GM21360 (cell line): ENCODE results near the gene C1orf87.

Experiments used
- ATAC-seq: cut with Tn5 transposase; IDR thresholded peaks from one replicate; pipeline ENCODE4 v1.9.1; 2021; ENCODE audit warnings: mild to moderate bottlenecking, moderate library complexity; ENCODE audit not compliant: unreplicated experiment

The C1orf87 gene, protein sequence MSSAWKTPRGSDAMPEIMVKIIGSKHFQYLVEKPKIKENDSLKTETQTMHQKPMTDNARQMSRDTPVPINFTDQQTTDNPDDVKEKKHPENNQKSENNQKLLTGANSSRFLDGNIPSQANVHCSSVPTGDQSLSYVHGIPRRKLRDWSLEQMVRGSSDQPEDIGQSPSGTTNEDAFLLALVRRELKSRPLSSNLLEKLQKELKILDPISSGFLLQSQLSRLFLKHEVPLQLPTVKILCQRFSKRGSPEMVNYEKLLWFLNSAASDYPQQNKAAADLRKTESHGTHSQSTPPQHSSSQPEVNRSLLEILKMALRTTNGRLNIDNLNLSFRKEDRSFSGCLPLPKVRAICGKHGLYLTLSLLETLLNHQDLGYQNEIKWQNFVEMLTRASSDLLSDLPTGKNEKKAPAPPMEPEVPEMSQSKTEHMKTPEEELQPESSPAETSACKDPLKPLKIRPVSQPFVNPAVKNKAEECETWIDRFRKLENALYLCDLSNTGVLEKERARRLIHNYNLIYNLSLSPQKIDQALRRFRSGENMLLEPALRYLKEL

DNA sequence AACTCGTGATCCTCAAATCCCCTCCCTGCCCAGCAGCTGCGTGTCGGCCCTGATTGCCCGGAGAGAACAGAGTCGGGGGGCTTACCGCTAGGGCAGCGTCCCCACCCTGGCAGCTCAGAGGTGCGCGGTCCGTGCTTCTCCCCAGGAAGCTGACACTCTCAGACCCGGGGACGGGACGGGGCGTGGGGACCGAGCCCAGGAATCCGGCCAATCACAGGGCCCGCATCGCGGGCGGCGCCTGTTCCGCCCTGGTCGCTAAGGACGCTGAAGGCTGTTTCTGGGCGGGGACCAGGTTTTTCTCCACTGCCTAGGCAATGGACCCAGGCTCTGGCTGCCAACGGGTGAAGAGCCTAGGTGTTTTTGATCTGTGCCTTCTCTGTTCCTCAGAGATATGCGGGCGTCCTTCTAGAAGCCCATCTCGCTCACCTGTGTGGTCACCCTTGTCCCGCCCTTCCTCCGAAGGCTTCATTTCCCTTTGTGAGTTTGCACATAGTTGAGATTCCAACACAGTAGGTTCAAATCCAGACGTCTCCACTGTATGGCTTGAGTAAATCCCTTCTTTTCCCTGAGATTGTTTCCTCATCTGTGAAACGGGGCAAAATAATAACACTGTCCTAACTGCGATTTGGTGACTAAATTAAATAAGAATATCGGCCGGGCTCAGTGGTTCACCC is at the start of gene C1orf87:
TSS of gene C1orf87 (minus strand) at position 166 of the 674 bp plus-strand sequence. CDS start 1,127 bp downstream, outside the sequence.
- no peak for ATAC-seq

DNA sequence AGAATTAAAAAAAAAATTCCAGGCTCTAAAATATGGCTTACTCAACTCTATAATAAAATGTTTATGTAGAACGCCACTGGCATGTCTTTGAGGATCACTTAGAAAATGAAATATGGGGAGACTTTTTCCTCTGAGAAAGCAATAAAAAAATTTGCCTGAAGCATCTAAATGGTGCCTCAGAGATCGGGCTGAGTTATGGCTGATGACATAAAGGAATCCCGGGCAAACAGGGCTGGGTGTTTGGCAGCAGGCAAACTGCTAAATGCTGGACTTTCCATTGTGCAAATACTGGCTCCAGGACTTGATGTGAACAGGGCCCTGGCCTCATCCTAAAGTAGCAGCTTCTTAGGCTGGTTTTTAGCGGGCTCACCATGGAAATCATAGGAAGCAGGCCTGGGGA is 44.5 kb upstream of the C1orf87 start:
- ATAC-seq, result no peak

DNA sequence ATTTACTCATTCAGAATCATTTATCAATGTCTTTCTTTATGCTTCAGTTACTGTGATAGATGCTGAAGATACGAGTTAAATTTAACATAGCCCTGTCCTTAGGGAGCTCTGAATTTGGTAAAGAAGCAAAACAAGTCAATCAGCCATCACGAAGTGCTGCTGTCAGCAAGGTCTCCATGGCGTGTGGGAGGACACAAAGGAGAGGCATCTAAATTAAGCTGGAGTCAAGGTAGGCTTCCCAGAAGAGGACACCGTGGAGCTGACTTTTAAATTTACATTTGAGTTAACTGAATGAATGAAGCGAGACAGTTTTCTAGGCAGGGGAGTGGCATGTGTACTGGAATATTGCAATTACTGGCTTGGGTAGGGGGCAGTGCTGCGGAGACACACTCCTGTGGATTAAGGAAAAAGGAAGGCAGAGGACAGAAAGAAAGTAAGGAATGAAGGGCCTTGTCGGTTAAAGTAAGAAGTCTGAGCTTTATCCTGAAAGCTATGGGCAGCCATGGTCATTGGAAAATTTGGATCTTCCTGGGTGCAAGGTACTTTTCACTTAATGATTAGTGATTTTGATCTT is 41.3 kb upstream of the C1orf87 start:
- no peak for ATAC-seq

DNA sequence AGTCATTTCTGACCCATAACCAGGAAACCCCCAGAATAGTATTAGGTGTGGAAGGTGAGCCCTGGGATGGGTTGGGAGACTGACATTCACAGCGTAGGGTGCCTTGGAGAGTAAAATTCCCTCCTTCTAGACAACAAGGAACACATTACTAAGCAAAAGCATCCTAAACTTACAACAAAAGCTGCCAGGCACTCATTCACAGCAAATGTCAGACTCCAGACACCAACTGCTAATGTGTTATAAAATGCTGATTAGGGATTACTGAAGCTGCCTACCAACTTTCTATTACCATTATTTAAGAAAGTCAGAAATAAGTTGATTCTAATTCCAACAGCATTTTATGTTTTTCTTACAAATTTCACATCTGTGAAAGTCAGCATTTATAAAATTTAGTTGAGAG is 40.0 kb upstream of the C1orf87 start:
- ATAC-seq, result no peak

DNA sequence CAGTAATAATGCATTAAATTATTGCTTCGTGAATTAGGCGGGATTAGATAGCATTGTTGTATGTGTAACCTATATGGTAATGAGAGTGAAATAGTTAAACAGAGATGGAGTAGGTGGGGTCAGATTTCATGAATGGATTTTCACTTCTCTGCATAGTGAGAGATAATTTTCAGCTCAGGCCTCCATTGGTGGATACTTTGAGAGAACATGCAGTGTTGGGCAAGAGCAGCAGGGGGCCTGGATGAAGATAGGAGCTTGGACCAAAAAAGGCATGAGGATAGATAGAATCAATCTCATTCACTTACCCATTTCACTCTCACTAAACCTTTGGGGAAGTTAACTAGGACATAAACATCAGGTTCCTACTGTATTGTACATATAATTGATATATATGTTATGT is 39.5 kb upstream of the C1orf87 start:
- ATAC-seq, result no peak

DNA sequence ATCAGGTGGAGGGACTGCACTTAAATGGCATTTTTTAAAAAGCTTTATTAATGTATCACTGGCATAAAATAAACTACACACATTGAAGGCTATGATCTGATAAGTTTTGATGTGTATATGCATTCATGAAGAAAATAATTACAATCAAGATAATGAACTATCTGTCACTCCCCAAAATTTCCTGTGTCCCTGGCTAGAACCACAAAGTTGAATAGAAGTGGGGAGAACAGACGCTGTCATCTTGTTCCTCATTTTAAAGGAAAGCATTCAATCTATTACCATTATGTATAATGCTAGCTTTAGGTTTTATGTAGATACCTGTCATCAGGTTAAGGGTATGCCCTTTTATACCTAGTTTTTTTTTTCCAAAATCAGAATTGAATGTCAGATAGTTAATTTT is 38.1 kb upstream of the C1orf87 start:
- ATAC-seq, result no peak

DNA sequence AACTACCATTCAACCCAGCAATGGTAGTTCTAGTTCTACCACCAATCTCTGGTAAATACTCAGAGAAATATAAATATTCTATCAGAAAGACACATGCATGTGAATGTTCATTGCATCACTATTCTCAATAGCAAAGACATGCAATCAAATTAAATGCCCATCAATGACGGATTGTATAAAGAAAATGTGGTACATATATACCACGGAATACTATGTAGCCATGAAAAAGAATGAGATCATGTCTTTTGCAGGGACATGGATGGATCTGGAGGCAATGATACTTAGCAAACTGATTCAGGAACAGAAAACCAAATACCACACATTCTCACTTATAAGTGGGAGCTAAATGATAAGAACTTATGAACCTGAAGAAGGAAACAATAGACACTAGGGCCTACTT is 37.5 kb upstream of the C1orf87 start:
- ATAC-seq, result no peak

DNA sequence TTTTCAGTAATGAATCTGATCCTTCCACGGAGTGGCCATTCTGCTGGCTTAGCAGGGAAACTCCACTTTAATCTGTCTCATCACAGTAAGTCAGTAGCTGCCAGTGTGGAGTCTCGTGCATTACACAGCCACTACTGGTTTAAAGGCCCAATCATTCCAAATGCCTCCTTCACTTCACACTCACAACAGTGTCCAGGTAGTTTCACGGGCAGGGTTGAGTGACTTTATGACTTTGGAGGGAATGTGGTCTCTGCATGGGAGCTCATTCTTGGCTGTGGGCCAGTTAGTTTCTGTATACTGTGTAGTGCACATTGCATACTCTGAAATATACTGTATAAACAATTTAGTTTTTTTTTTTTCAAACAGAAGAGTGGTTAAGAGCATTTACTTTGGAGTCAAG is 34.6 kb upstream of the C1orf87 start:
- ATAC-seq, result no peak

DNA sequence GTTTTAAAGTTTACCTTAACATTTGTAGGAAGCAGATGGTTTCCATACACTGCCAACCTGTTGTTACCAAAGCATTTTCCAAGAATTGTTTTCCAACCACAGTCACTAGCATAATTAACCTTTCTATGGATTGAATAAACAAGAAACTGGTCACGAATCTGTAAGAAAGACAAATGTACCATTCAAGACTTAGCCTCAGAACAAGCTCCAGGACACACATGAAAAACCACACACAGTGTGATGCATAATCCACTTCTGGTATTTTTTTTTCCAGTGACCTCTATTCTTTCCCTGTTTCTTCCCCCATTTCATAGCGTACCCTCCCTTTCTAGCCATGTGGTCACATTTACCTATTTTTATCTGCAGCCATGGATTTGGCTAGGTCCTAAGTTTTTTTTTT is 29.6 kb upstream of the C1orf87 start:
- no peak for ATAC-seq

DNA sequence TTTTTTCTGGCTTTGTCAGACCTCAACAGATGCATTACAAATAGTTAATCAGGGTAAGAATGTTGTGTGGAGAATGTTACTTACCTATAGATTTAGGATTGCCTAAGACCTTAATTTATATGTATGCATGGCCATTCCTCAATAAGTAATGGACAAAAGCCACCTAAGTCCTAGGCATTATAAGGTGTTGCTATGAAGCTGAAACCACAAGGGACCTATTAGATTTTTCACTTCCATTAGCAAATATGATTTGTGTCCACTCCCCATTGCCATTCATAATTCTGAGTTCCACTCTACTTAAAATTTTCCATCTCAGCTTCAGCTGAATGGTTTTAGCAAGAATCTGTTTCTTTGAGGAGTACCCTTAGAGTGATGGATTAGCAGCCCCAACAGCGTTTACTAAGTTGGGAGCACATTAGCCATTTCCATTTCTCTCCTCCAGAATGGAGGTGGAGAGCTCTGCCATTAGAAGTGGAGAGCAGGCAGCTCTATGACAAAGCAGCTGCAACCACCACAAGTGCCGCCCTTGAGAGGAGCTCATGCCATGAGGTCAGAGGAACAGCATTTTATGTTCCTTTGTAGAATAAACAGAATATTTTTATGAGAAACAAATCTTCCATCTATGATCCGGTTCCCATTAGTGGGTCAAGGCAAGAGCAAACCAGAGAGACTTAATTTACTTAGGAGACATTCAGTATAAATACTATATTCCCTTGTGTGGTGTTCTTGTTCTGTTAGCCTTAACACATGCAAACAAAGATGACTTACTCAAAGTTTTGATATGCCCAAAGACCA is 28.9 kb upstream of the C1orf87 start:
- ATAC-seq, result no peak

DNA sequence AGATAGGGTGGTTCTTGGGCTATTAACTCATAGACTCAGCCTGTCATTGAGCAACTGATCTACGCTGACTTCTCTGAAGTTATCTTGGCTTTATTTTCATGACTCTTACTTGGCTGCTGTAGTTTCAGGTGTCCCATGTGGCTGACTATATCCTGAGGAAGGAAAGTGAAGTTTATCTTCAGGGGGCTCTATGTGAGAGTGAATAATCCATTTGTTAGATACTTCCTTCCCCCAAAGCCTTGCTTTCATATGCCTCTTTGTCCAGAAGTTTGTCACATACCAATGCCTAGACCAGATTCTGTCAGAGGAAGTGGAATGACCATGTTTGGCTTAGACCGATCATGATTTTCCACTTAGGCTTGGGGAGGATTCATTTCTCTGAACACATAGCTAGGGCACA is 27.9 kb upstream of the C1orf87 start:
- ATAC-seq, result no peak

DNA sequence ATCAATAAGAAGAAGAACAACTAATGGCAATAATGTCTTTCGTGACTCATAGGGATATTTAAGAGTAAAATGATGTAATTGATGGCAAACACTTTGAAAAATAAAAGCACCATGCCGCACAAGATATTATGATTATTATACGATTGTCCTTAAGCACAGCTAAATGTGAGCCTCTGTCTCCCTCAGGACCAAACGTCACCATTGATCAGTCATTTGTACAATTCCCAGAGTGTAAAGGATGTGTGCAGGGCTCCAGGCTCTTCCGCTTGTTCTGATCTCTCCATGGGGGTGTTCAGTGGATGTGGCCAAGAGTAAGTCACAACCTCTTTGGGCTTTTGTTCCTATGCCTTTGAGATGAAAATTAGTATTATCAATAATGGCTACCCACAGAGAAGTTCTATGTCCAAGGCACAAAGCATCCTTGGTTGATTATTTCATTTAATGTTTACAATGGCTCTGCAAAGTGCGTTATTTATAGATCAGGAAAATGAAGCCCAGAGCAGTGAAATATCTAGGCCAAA is 17.7 kb upstream of the C1orf87 start:
- ATAC-seq, result no peak

DNA sequence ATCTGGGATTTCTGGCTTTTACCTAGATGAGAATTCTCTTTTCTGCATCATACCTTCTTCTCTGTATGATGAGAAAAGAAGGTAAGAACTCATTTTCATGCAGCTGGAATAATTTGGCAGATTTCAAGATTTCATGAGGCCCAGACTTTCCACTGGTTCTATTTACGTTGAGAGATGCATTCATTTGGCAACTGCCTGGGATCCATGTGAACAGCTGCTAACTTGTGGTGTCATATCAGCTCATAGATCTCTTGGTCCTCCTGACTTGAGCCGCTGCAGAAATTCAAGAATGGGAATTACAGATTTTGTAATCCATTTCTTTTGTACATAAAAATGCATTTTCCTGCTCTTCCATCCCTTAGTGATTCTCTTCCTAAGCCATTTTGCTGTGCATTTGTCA is 17.1 kb upstream of the C1orf87 start:
- ATAC-seq, result no peak

DNA sequence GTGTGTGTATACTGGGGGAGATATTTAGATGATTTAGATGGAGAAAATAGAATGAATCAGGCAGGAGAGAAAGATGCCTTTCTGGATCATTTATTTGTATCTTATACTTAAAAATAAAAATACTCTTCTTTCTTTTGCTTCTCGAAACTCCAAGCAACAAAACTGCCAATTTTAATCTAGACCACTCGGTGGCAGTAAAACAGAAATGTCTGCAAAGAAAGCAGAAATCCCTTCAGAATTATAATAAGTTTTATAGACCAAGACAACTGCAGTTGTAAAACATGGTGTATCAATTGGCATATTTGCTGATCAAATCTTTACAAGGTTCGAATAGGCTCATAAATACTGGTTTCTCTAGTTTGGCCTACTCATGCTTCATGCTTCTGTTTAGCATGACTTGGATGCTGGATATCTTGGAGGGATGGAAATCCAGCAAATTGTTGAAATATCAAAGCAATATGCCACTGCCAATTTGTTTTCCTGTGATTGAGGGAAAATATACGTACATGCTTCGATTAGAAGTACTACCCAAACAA is 15.1 kb upstream of the C1orf87 start:
- ATAC-seq, result no peak

DNA sequence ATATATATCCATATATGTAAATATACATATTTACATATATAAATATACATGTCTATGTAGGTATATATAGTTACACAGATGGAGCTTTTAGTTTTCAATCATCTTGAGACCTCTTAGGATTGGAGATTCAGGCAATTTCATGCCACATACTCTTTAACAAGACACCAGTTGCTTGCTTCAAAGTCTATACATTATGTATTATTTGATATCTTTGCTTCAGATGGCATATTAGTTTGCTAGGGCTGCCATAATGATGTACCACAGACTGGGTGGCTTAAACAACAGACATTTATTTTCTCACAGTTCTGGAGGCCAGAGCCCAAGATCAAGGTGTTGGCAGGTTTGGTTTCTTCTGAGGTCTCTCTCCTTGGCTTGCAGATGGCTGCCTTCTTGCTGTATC is 14.1 kb upstream of the C1orf87 start:
- no peak for ATAC-seq

DNA sequence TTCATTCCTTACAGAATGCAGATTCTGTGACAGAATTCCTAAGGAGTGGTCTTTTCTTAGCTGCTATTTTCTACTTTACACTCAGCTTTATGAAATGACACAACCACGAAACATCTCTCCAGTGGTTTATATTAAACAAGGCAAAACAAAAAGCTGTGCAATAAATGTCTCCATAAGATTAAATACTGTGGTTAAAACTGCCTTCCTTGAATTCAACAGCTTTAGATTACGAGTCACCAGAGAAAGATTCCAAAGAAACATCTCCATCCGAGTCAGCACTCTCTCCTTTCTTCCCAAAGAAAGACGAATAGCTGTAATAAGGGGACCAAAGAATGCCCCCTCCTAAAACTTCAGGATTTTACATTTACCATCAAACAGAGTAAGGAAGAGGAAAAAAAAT is 4.6 kb upstream of the C1orf87 start:
- no peak for ATAC-seq

DNA sequence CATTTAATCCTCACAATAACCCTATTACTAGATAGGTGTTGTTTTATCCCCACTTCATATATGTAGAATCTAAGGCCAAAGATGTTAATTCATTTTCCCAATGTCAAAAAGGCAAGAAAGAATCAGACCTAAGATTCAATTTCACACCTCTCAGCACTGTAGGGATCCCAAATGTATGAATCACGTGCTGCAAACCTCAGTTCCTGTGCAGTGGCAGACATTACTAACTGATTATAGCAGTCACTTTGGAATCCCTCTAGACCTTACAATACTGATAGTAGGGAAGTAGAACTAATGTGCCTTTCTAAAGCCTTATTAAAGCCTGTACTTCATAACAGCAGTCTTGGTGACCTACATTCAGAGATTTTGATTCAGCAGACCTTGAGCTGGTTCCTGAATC is 2.3 kb downstream of the C1orf87 start:
- no peak for ATAC-seq

DNA sequence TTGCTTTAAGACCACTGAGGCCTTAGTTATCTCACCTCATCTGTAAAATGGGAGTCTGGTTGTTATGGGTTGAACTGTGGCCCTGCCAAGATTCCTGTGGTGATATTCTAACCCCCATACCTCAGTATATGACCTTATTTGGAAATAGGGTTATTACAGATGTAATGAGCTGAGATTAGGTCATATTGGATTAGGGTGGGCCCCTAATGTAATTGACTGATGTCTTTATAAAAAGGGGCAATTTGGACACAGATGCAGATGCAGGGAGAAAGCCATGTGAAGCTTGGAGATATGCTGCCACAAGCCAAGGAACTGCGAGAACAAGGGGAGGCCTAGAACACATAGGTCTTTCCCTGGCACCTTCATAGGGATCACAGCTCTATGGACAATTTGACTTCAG is 3.9 kb downstream of the C1orf87 start:
- ATAC-seq, result no peak

DNA sequence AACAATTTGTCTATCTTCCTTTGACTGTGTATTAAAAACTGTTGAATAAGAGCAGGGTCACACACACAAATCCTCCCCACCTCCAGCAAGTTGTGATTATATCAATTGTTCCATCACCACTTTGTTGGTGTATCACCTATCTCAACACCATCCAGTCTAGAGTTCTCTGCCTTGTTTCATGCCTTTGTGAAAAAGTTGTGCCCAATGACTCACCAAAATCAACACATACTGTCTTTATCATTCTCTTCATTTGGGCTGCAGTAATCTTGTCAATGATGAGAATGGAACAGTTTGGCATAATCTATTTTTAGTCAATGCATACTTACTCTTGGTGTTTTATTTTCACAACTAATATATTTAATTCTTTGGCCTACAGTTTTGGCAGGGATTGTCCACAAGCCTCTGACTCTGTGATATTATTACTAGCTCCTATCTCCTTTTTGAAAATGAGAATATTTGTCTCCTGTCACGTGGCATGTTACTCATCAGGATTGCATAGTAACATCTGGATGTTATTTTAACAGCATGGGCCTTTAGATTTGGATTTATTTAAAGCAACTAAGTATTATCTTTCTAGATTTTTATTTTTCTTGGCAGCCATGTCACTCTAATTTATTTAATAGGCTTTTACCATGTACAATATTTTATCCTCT is 5.1 kb downstream of the C1orf87 start:
- no peak for ATAC-seq

DNA sequence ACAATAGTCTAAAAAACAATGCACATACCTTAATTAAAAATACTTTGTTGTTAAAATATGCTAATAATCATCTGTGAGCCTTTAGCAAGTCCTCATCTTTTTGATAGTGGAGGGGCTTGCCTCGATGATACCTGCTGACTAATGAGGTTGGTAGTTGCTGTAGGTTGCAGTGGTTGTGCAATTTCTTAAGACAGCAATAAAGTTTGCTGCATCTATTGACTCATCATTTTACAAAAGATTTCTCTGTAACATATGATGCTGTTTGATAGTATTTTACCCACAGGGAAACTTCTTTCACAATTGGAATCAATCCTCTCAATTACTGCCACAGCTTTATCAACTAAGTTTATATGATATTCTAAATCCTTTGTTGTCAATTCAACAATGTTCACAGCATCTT is 7.6 kb downstream of the C1orf87 start:
- ATAC-seq, result no peak
